Stimulated activated CD4-positive, alpha-beta T cell treated with anti-CD3 and anti-CD28 coated beads, Interleukin-2, amount 100 ng/mL, for 24 hours (primary cell): ENCODE results near the gene EPS15.

Experiments
- DNase-seq, 2 donors: peaks; one replicate each; pipeline ENCODE4 v3.0.0-alpha.2; 2020

The EPS15 gene

GRCh38 chr1:51369171-51369570, 149.9 kb downstream of the EPS15 start:
- no peak for DNase-seq

- DNase-seq: no peak
Observed at GRCh38 chr1:51365774-51366173, 153.3 kb downstream of the EPS15 start.

- DNase-seq: no peak
Observed at GRCh38 chr1:51359879-51360278, 159.2 kb downstream of the EPS15 start.

- no peak for DNase-seq
Observed at GRCh38 chr1:51355382-51355781, 163.7 kb downstream of the EPS15 start.

GRCh38 chr1:51354416-51354815, 164.7 kb downstream of the EPS15 start:
- no peak for DNase-seq

GRCh38 chr1:51351907-51352306, 167.2 kb downstream of the EPS15 start:
- no peak for DNase-seq

- no peak for DNase-seq
Observed at GRCh38 chr1:51349862-51350261, 169.2 kb downstream of the EPS15 start.

GRCh38 chr1:51348147-51348527, 170.9 kb downstream of the EPS15 start:
- DNase-seq: no peak

- no peak for DNase-seq
Observed at GRCh38 chr1:51347398-51348146, 171.5 kb downstream of the EPS15 start.

- no peak for DNase-seq
Observed at GRCh38 chr1:51346086-51346942, 172.8 kb downstream of the EPS15 start.

GRCh38 chr1:51345300-51345687, 173.8 kb downstream of the EPS15 start:
- no peak for DNase-seq

- DNase-seq: no peak
Observed at GRCh38 chr1:51344602-51345299, 174.3 kb downstream of the EPS15 start.

GRCh38 chr1:51344276-51344601, 174.8 kb downstream of the EPS15 start:
- DNase-seq: no peak

GRCh38 chr1:51343624-51344023, 175.4 kb downstream of the EPS15 start:
- DNase-seq: no peak

GRCh38 chr1:51342591-51343206, 176.4 kb downstream of the EPS15 start:
- no peak for DNase-seq

GRCh38 chr1:51341876-51342496, 177.1 kb downstream of the EPS15 start:
- DNase-seq: no peak

GRCh38 chr1:51340380-51340779, 178.7 kb downstream of the EPS15 start:
- no peak for DNase-seq

- DNase-seq: no peak
Observed at GRCh38 chr1:51336711-51337110, 182.4 kb downstream of the EPS15 start.

- no peak for DNase-seq
Observed at GRCh38 chr1:51336004-51336403, 183.1 kb downstream of the EPS15 start.

GRCh38 chr1:51331206-51332100, 187.6 kb downstream of the EPS15 start:
- DNase-seq: no peak

- no peak for DNase-seq
Observed at GRCh38 chr1:51330331-51331201, 188.5 kb downstream of the EPS15 start, which contains the start of gene TTC39A. TSS of gene TTC39A (minus strand) at chr1:51330562. CDS start at chr1:51330477, 85 bp downstream.
